OCI-LY1 (cell line): ENCODE results near the gene MYCBP2.

Experiments
- H2AFZ ChIP-seq: fragments of 200-600 bp; sonication (generic), shearing (Covaris generic); 2 replicates; pipeline ENCODE4 v1.6.0; 2014; ENCODE audit warnings: antibody characterized with exemption, mild to moderate bottlenecking, low read length
- H3F3A ChIP-seq: fragments of 200-600 bp; sonication (generic), shearing (Covaris generic); 2 replicates; pipeline ENCODE4 v1.6.0; 2014; ENCODE audit warnings: mild to moderate bottlenecking, antibody characterized with exemption, low read length, moderate library complexity; ENCODE audit not compliant: insufficient read depth
- H3K27ac ChIP-seq: fragments of 200-600 bp; sonication (generic); 2 replicates; pipeline ENCODE4 v1.5.1; 2014; ENCODE audit warnings: low read length, mixed run types, mild to moderate bottlenecking, low read depth; ENCODE audit not compliant: poor library complexity, severe bottlenecking
- H3K27me3 ChIP-seq: fragments of 200-600 bp; sonication (generic); 2 replicates; pipeline ENCODE4 v1.6.0; 2014; ENCODE audit warnings: antibody characterized with exemption, mild to moderate bottlenecking, low read length, moderate library complexity; ENCODE audit not compliant: insufficient read depth
- H3K36me3 ChIP-seq: fragments of 200-600 bp; sonication (generic); 2 replicates; pipeline ENCODE4 v1.6.1; 2014; ENCODE audit warnings: mild to moderate bottlenecking, antibody characterized with exemption, low read length, moderate library complexity, mixed read lengths; ENCODE audit not compliant: insufficient read depth
- H3K4me1 ChIP-seq: fragments of 200-600 bp; sonication (generic); 2 replicates; pipeline ENCODE4 v1.5.1; 2014; ENCODE audit warnings: mild to moderate bottlenecking, low read length, moderate library complexity; ENCODE audit not compliant: insufficient read depth, severe bottlenecking
- H3K4me2 ChIP-seq: fragments of 200-600 bp; sonication (generic), shearing (Covaris generic); 2 replicates; pipeline ENCODE4 v1.6.1; 2014; ENCODE audit warnings: low read length
- H3K4me3 ChIP-seq: fragments of 200-600 bp; sonication (generic); 2 replicates; pipeline ENCODE4 v1.5.1; 2014; ENCODE audit warnings: low read length, low read depth, mild to moderate bottlenecking, mixed read lengths; ENCODE audit not compliant: poor library complexity, severe bottlenecking
- H3K79me2 ChIP-seq: fragments of 200-600 bp; shearing (Covaris generic); 2 replicates; pipeline ENCODE4 v1.6.1; 2016; ENCODE audit warnings: mixed run types, low read length, mixed read lengths; ENCODE audit not compliant: insufficient read depth
- H3K9ac ChIP-seq: fragments of 200-600 bp; sonication (generic), shearing (Covaris generic); 2 replicates; pipeline ENCODE4 v1.6.1; 2014; ENCODE audit warnings: mild to moderate bottlenecking, low read length, mixed read lengths
- H3K9me2 ChIP-seq: fragments of 200-600 bp; sonication (generic), shearing (Covaris generic); 2 replicates; pipeline ENCODE4 v1.6.1; 2014; ENCODE audit warnings: low read depth, mild to moderate bottlenecking, low read length, mixed read lengths
- H3K9me3 ChIP-seq: fragments of 200-600 bp; shearing (Covaris generic); 2 replicates; pipeline ENCODE4 v1.6.1; 2014; ENCODE audit warnings: low read length, mixed read lengths
- H4K20me1 ChIP-seq: fragments of 200-600 bp; sonication (generic), shearing (Covaris generic); 2 replicates; pipeline ENCODE4 v1.6.0; 2016; ENCODE audit warnings: mild to moderate bottlenecking, low read length; ENCODE audit not compliant: insufficient read depth
- EZH2 ChIP-seq: fragments of 200-600 bp; sonication (generic), shearing (Covaris generic); IDR thresholded peaks from 2 replicates; pipeline ENCODE4 v1.8.0; 2017; ENCODE audit warnings: borderline replicate concordance, mixed run types, mild to moderate bottlenecking, antibody characterized with exemption, low read length, moderate library complexity, mixed read lengths
- TF ChIP-seq, protein P1 (sequence below): fragments of 200-600 bp; sonication (generic), shearing (Covaris generic); IDR thresholded peaks from 2 replicates; pipeline ENCODE4 v1.5.1; 2017; ENCODE audit warnings: mild to moderate bottlenecking, antibody characterized with exemption, low read length, moderate library complexity, mixed read lengths

The MYCBP2 gene

GRCh38 chr13:77310161-77310560, 16.7 kb downstream of the MYCBP2 start:
- Histone ChIP-seq H3F3A (no peaks in the 10 kb centered on the region), H3K9me3 (0 out of 2 replicates have a peak, but pooled peaks cover under 1% of the 10 kb centered on the region), H4K20me1 (no peaks in the 10 kb centered on the region; the same call in 1 of the 2 replicates), H3K9ac (no peak overlapping the region), H3K27me3 (no peaks in the 10 kb centered on the region), H3K27ac (no peak overlapping the region), H3K4me2 (no peak overlapping the region), H3K36me3 (no peaks in the 10 kb centered on the region), H3K4me3 (no peak overlapping the region), H3K4me1 (peaks cover 79% of the 10 kb centered on the region), H2AFZ (no peak overlapping the region), H3K9me2 (no peaks in the 10 kb centered on the region), H3K79me2 (peaks cover 100% of the 10 kb centered on the region)
- no peak for TF ChIP-seq EZH2
- TF ChIP-seq, protein P1, sequence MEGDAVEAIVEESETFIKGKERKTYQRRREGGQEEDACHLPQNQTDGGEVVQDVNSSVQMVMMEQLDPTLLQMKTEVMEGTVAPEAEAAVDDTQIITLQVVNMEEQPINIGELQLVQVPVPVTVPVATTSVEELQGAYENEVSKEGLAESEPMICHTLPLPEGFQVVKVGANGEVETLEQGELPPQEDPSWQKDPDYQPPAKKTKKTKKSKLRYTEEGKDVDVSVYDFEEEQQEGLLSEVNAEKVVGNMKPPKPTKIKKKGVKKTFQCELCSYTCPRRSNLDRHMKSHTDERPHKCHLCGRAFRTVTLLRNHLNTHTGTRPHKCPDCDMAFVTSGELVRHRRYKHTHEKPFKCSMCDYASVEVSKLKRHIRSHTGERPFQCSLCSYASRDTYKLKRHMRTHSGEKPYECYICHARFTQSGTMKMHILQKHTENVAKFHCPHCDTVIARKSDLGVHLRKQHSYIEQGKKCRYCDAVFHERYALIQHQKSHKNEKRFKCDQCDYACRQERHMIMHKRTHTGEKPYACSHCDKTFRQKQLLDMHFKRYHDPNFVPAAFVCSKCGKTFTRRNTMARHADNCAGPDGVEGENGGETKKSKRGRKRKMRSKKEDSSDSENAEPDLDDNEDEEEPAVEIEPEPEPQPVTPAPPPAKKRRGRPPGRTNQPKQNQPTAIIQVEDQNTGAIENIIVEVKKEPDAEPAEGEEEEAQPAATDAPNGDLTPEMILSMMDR: no peak

GRCh38 chr13:77309254-77309653, 17.6 kb downstream of the MYCBP2 start:
- Histone ChIP-seq H3K4me3 (no peak overlapping the region), H3K36me3 (no peaks in the 10 kb centered on the region), H3K4me2 (no peak overlapping the region), H3F3A (no peaks in the 10 kb centered on the region), H3K27me3 (no peaks in the 10 kb centered on the region), H3K9me2 (no peaks in the 10 kb centered on the region), H3K79me2 (peaks cover 100% of the 10 kb centered on the region), H4K20me1 (no peaks in the 10 kb centered on the region; the same call in 1 of the 2 replicates), H3K4me1 (peaks cover 77% of the 10 kb centered on the region), H3K27ac (no peak overlapping the region), H3K9ac (no peak overlapping the region), H2AFZ (no peak overlapping the region), H3K9me3 (peaks cover 3% of the 10 kb centered on the region; the same call in 1 of the 2 replicates)
- TF ChIP-seq, protein P1: no peak
- TF ChIP-seq EZH2: no peak

DNA sequence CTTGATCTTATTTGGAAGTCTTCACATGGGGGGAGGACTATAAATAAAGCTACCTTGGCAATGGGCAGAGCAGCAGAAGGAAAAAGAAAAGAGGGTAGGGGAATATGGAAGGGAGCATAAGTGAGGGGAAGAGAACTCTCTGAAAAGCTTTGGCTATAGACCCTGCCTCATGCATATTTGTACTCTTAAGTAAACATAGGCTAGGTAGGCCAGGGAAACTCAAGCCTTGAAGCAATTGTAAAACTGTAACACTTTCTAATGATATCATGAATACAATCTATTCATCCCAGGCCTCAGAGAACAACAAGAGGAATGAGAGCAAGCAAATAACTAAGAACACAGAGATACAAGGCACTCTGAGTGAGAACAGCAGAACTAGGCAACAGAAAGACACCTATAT, 20.4 kb downstream of the MYCBP2 start:
- Histone ChIP-seq H3K9me2 (no peaks in the 10 kb centered on the region), H2AFZ (no peak overlapping the region), H3K27me3 (no peaks in the 10 kb centered on the region), H3K4me3 (no peak overlapping the region), H3K79me2 (peaks cover 100% of the 10 kb centered on the region), H4K20me1 (no peaks in the 10 kb centered on the region; the same call in 1 of the 2 replicates), H3F3A (no peaks in the 10 kb centered on the region), H3K36me3 (no peaks in the 10 kb centered on the region), H3K4me1 (peaks cover 63% of the 10 kb centered on the region), H3K27ac (no peak overlapping the region), H3K9me3 (peaks cover 3% of the 10 kb centered on the region; the same call in 1 of the 2 replicates), H3K9ac (no peak overlapping the region), H3K4me2 (no peak overlapping the region)
- no peak for TF ChIP-seq EZH2
- TF ChIP-seq, protein P1: no peak
